SK-N-SH (cell line): ENCODE measurements around the gene GLTP. TPM values are rescaled to one million over a fixed set of nuclear protein-coding genes. Genes with fewer than 3 reads are reported as not detected.

Experiments used
- CTCF ChIA-PET: fragments of 300-600, 350-600 bp; formaldehyde crosslinking; extraction: SDS; loops from one replicate; lab custom pipeline; 2021; lab: Yijun Ruan, JAX
- POLR2A ChIA-PET: fragments of 350-600 bp; sonication (Branson Sonifier 250); formaldehyde crosslinking; extraction: SDS; loops from one replicate; lab custom pipeline; 2020; ENCODE audit warnings: antibody characterized with exemption, inconsistent platforms; lab: Yijun Ruan, JAX
- DNase-seq: peaks from one replicate; pipeline ENCODE4 v3.0.0; 2012
- H2AFZ ChIP-seq: fragments of 200-600 bp; sonication (generic); 2 replicates; pipeline ENCODE4 v1.8.1; 2016; ENCODE audit warnings: antibody characterized with exemption, mild to moderate bottlenecking, low read depth
- H3F3A ChIP-seq: fragments of 200-600 bp; sonication (generic); replicated peaks from 2 replicates; pipeline ENCODE3; 2016; ENCODE audit warnings: antibody characterized with exemption, mild to moderate bottlenecking; ENCODE audit not compliant: insufficient read depth
- H3K27ac ChIP-seq, 2 experiments: fragments of 200-500 bp in 1 of 2; fragments of 200-600 bp in 1 of 2; sonication (Bioruptor generic) in 1 of 2; sonication (generic), shearing (Covaris generic) in 1 of 2; 2 replicates each; pipeline versions ENCODE4 v1.5.1 to v1.6.1; 2014 to 2016; ENCODE audit warnings: low read depth in 2 of 2, inconsistent platforms in 1 of 2, low read length in 1 of 2, mild to moderate bottlenecking in 1 of 2, mixed read lengths in 1 of 2
- H3K27me3 ChIP-seq: fragments of 200-600 bp; sonication (generic), shearing (Covaris generic); 2 replicates; pipeline ENCODE4 v1.6.1; 2016; ENCODE audit warnings: mixed run types; ENCODE audit not compliant: insufficient read depth
- H3K36me3 ChIP-seq, 2 experiments: fragments of 200-500 bp in 1 of 2; fragments of 200-600 bp in 1 of 2; sonication (Bioruptor generic) in 1 of 2; sonication (generic) in 1 of 2; replicated peaks in 1 of 2; 2 replicates each; pipeline versions ENCODE3 to v1.5.1; 2014 to 2016; ENCODE audit warnings: low read length in 1 of 2, mild to moderate bottlenecking in 1 of 2; ENCODE audit not compliant: insufficient read depth in 2 of 2, control insufficient read depth in 1 of 2
- H3K4me1 ChIP-seq, 2 experiments: fragments of 200-500 bp in 1 of 2; fragments of 200-600 bp in 1 of 2; sonication (Bioruptor generic) in 1 of 2; sonication (generic), shearing (Covaris generic) in 1 of 2; 2 replicates each; pipeline versions ENCODE4 v1.5.1 to v1.6.1; 2014 to 2016; ENCODE audit warnings: low read depth in 1 of 2, low read length in 1 of 2, mixed run types in 1 of 2; ENCODE audit not compliant: insufficient read depth in 2 of 2, control insufficient read depth in 1 of 2
- H3K4me2 ChIP-seq: fragments of 200-600 bp; sonication (generic), shearing (Covaris generic); 2 replicates; pipeline ENCODE4 v1.6.1; 2017; ENCODE audit warnings: mixed run types
- H3K4me3 ChIP-seq, 2 experiments: fragments of 200-500 bp in 1 of 2; fragments of 200-600 bp in 1 of 2; sonication (Bioruptor generic) in 1 of 2; sonication (generic), shearing (Covaris generic) in 1 of 2; 2 replicates each; pipeline versions ENCODE4 v1.5.1 to v1.8.1; 2014 to 2016; ENCODE audit warnings: low read depth in 2 of 2, inconsistent platforms in 1 of 2, low read length in 1 of 2, mild to moderate bottlenecking in 1 of 2, mixed read lengths in 1 of 2, moderate library complexity in 1 of 2
- H3K79me2 ChIP-seq: fragments of 200-600 bp; sonication (generic); 2 replicates; pipeline ENCODE4 v1.8.1; 2017; ENCODE audit warnings: mild to moderate bottlenecking; ENCODE audit not compliant: insufficient read depth
- H3K9ac ChIP-seq: fragments of 200-600 bp; sonication (generic); 2 replicates; pipeline ENCODE4 v1.6.1; 2017; ENCODE audit warnings: mixed run types
- H3K9me2 ChIP-seq: fragments of 200-600 bp; sonication (generic); 2 replicates; pipeline ENCODE4 v1.6.1; 2017; ENCODE audit warnings: mixed run types
- H3K9me3 ChIP-seq: fragments of 200-600 bp; sonication (generic); 2 replicates; pipeline ENCODE4 v1.6.1; 2017; ENCODE audit warnings: mixed run types, mild to moderate bottlenecking, moderate library complexity
- H4K20me1 ChIP-seq: fragments of 200-600 bp; sonication (generic); 2 replicates; pipeline ENCODE4 v1.6.1; 2017; ENCODE audit warnings: mild to moderate bottlenecking, mixed run types; ENCODE audit not compliant: insufficient read depth
- EP300 ChIP-seq, 2 experiments: IDR thresholded peaks; 2 replicates each; pipeline versions ENCODE4 v1.4.0 to v1.6.1; 2012; ENCODE audit warnings: borderline replicate concordance in 1 of 2, low read depth in 1 of 2, low read length in 1 of 2
- EZH2phosphoT487 ChIP-seq: fragments of 200-600 bp; sonication (generic); IDR thresholded peaks from 2 replicates; pipeline ENCODE4 v1.6.1; 2017; ENCODE audit warnings: low read depth, mixed run types, mild to moderate bottlenecking, antibody characterized with exemption, moderate library complexity, borderline replicate concordance
- FOSL2 ChIP-seq: IDR thresholded peaks from 2 replicates; pipeline ENCODE4 v1.4.0; 2012; ENCODE audit warnings: low read depth, mild to moderate bottlenecking, moderate library complexity, borderline replicate concordance
- JUND ChIP-seq: IDR thresholded peaks from 2 replicates; pipeline ENCODE4 v1.4.0; 2012
- MEF2A ChIP-seq: IDR thresholded peaks from 2 replicates; pipeline ENCODE4 v1.4.0; 2012; ENCODE audit warnings: low read depth, borderline replicate concordance
- RAD21 ChIP-seq: IDR thresholded peaks from 2 replicates; pipeline ENCODE4 v1.6.1; 2012; ENCODE audit warnings: mild to moderate bottlenecking, low read length
- RCOR1 ChIP-seq: fragments of 150-350 bp; IDR thresholded peaks from 2 replicates; pipeline ENCODE4 v1.6.1; 2017; ENCODE audit warnings: antibody characterized with exemption, low read length
- REST ChIP-seq: IDR thresholded peaks from 2 replicates; pipeline ENCODE4 v1.6.1; 2012; ENCODE audit warnings: mild to moderate bottlenecking, low read depth, low read length, moderate library complexity
- TEAD4 ChIP-seq: IDR thresholded peaks from 2 replicates; pipeline ENCODE4 v1.4.0; 2012; ENCODE audit warnings: mild to moderate bottlenecking, borderline replicate concordance; ENCODE audit not compliant: insufficient read depth
- WGBS: methylation state at CpG from one replicate; pipeline ENCODE4 v1.1.6; 2017; ENCODE audit warnings: low lambda C conversion rate; 5-methylcytosine and 5-hydroxymethylcytosine counted together
- polyA plus RNA-seq, 3 experiments: library from polyadenylated mRNA; depleted of rRNA; stranded (reverse); fragments of >200 nt; gene quantifications; 2 replicates each; pipeline ENCODE4 v1.2.3, GENCODE V29; 2012
- TF ChIP-seq, protein P1 (sequence below): IDR thresholded peaks from 2 replicates; pipeline ENCODE4 v1.4.0; 2012; ENCODE audit warnings: low read depth, borderline replicate concordance
- TF ChIP-seq, protein P2 (sequence below): IDR thresholded peaks from 2 replicates; pipeline ENCODE4 v1.4.0; 2012; ENCODE audit warnings: low read depth

The GLTP gene
- polyA plus RNA-seq, 1 of the 3 experiments (the other 2 are of a cell fraction) = 23.0 TPM

DNA sequence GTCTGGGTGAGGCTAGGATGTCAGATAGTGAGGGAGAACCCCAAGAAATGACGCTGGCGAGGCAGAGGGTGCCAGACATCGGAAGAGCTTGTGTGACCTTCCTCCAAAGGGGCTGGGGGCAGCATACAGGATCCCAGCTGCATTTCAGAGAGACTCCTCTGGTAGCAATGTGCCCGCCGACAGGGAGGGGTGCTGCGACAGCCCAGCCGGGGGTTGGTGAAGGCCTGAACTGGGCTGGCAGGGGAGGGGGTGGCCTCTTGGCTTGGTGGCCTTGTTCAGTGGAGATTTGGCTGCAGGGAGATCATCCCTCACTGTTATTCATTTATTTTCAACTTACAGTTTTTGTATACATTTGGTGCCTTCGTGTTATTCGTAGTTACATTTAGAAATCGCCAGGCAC lies 25.0 kb upstream of the GLTP start:
- DNase-seq = no peak
- no peak overlapping the region for H2AFZ ChIP-seq
- no peak overlapping the region for H3K9ac ChIP-seq
- H3K79me2 ChIP-seq = peaks cover 22% of the 10 kb centered on the region
- H3K4me2 ChIP-seq = no peak overlapping the region
- no peak overlapping the region for H3K4me3 ChIP-seq
- POLR2A ChIA-PET = no interaction called here
- peaks cover 0 to 5% of the 10 kb centered on the region in 2 experiments; a peak in 1 of 4 replicates for H3K4me1 ChIP-seq
- H3K9me3 ChIP-seq = no peaks in the 10 kb centered on the region
- no peaks in the 10 kb centered on the region for H4K20me1 ChIP-seq
- no peaks in the 10 kb centered on the region for H3F3A ChIP-seq
- peaks cover 31 to 57% of the 10 kb centered on the region in 2 experiments for H3K36me3 ChIP-seq
- H3K9me2 ChIP-seq = no peaks in the 10 kb centered on the region
- TF ChIP-seq, protein P1, sequence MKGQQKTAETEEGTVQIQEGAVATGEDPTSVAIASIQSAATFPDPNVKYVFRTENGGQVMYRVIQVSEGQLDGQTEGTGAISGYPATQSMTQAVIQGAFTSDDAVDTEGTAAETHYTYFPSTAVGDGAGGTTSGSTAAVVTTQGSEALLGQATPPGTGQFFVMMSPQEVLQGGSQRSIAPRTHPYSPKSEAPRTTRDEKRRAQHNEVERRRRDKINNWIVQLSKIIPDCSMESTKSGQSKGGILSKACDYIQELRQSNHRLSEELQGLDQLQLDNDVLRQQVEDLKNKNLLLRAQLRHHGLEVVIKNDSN = no peak
- TF ChIP-seq, protein P2, sequence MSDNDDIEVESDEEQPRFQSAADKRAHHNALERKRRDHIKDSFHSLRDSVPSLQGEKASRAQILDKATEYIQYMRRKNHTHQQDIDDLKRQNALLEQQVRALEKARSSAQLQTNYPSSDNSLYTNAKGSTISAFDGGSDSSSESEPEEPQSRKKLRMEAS = no peak
- no peak for TF ChIP-seq FOSL2
- TF ChIP-seq JUND = no peak
- no peak for TF ChIP-seq MEF2A
- no peak for TF ChIP-seq RCOR1
- TF ChIP-seq RAD21 = no peak
- no peak for TF ChIP-seq REST
- no peak for TF ChIP-seq EP300 (IDR thresholded peaks at IDR 0.05; ENCODE audit: borderline replicate concordance in 1 of 2, low read depth in 1 of 2, low read length in 1 of 2)
- no peaks in the 10 kb centered on the region for H3K27me3 ChIP-seq
- no peak overlapping the region for H3K27ac ChIP-seq
- CTCF ChIA-PET = interaction anchor here (1.0 kb wide), 1 partner anchor 38 kb away, joined by 3 read pairs; no protein-coding TSS in a partner anchor
- 98% methylated on average over 10 of the region's 10 CpGs for WGBS

GRCh38 chr12:109902891-109903418 lies 22.6 kb upstream of the GLTP start:
- Histone ChIP-seq H3K36me3 (peaks cover 17 to 45% of the 10 kb centered on the region in 2 experiments), H3K9me2 (no peaks in the 10 kb centered on the region), H3K79me2 (peaks cover 34% of the 10 kb centered on the region), H3K27ac (no peak overlapping the region), H3K27me3 (no peaks in the 10 kb centered on the region), H3F3A (no peaks in the 10 kb centered on the region), H3K9me3 (no peaks in the 10 kb centered on the region), H3K4me1 (peaks cover 0 to 9% of the 10 kb centered on the region in 2 experiments; a peak in 1 of 4 replicates), H3K4me3 (no peak overlapping the region), H4K20me1 (no peaks in the 10 kb centered on the region), H3K4me2 (no peak overlapping the region), H3K9ac (no peak overlapping the region), H2AFZ (no peak overlapping the region)
- TF ChIP-seq EZH2phosphoT487 (no peak), TEAD4 (no peak), REST (no peak)
- TF ChIP-seq, protein P2 = no peak
- ChIA-PET CTCF (no interaction called here), POLR2A (no interaction called here)
- DNase-seq = no peak
- whole genome bisulfite sequencing = 94% methylated on average over 14 of the region's 15 CpGs
